ENCODE results near the gene EXOG.

EXOG gene

DNA sequence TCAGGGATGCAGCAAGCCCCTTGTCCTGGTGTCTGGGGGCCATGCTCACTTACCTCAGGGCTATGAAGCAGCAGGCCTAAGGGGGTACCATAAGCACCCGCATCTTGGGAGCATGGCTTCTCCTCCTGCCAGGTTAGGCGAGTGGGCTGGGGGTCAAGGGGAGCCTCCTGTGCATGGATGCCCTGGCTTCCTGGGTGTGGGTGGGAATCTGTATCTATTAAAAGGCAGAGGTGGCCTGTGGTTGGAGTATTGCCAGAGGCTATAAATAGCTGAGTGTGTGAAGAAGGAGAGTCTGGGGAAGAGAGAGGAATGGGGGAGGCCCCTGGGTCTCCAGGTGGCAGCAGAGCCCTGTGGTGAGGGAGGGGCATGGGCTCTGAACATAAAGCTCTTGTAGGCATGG is 22.9 kb upstream of the EXOG start:
- peak in 1 of 3 experiments; percentile 36 for DNase-seq

- DNase-seq, result no peak
Measured at GRCh38 chr3:38474928-38475605, 21.1 kb upstream of the EXOG start.

GRCh38 chr3:38475716-38476115 is 20.4 kb upstream of the EXOG start:
- no peak for DNase-seq

- no peak for DNase-seq
Measured at GRCh38 chr3:38476157-38476756, 19.9 kb upstream of the EXOG start.

DNA sequence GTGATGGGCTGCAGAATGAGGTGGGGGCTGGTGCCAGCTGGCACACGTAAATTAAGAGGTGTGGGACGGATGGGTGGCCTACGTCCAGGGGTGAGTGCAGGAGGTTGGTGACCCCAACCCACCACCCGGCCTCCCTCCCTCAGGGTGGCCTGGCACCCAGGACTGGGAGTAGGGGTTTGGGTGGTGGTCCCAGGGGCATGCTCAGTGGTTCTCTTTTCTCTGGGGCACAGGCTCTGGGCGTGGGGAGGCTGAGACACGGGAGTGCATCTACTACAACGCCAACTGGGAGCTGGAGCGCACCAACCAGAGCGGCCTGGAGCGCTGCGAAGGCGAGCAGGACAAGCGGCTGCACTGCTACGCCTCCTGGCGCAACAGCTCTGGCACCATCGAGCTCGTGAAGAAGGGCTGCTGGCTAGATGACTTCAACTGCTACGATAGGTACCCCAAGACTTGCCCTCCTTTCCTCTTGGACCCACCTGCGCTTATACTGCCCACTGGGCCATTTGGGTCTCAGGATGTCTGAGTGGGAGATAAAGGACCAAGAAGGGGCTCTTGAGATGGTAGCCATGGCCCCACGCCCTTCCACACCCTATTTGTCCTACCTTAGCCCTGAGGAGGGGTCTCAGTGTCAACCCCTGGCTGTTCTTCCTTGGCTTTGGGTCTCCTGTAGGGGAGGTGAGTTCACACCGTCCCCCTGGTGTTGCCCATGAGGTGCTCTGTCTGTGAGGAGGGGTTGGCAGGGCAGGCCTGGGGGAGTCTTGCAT is 18.9 kb upstream of the EXOG start:
- no peak for DNase-seq

DNA sequence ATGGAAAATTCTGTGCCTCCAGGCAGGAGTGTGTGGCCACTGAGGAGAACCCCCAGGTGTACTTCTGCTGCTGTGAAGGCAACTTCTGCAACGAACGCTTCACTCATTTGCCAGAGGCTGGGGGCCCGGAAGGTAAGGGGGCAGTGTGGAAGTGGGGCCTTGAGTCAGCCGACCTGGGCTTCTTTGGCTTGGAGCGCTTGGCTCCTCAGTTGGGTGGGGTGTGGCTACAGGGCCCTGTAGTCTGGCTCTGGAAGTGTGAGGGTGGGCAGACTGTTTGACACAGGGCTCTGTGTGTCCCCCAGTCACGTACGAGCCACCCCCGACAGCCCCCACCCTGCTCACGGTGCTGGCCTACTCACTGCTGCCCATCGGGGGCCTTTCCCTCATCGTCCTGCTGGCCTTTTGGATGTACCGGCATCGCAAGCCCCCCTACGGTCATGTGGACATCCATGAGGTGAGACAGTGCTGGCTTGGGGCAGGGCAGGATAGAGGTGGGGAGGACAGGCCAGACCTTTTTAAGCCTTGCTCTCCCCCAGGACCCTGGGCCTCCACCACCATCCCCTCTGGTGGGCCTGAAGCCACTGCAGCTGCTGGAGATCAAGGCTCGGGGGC is 18.2 kb upstream of the EXOG start:
- no peak for DNase-seq

GRCh38 chr3:38478901-38479300 is 17.2 kb upstream of the EXOG start:
- no peak for DNase-seq

DNA sequence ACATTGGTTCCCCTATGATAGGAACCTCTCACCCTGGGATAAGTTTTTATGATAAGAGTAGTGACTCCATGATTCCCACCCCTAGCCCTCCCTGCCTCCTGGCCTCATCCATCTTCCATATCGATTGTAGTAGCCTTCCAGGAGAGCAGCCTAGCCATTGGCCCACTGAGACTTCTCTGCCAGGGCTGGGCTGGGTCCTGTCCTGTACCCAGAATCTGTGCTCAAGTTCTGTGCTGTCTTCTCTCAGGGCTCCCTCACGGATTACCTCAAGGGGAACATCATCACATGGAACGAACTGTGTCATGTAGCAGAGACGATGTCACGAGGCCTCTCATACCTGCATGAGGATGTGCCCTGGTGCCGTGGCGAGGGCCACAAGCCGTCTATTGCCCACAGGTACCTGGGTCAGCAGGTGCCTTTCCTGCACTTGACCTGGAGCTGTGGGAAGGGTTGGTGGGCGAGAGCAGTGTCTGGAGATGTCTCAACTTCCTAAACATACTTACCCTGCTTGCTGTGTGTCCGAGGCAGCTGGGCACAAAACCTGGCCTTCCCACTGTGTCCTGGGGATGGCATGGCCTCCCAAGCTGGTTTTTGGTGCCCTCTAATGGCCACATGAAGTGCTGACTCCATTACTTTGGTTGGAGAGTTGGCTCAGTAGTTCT is 16.6 kb upstream of the EXOG start:
- peak; percentile 12 to 59 (median 19) for DNase-seq

DNA sequence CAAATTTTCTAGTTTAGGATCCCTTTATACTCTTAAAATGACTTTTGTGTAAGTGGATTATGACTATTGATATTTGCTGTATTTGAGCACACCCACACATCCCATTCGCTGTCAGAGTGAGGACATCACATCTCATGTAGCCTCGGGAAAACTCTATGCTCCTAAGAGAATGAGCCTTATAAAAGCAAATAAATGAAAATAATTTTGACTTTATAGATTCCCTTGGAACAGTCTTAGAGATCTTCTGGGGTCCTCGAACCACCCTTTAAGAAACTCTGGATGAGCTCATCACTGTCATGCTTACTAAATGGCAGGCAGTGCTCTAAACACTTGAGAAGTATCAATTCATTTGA is 16.1 kb upstream of the EXOG start:
- DNase-seq, result no peak

GRCh38 chr3:38480930-38481329 is 15.2 kb upstream of the EXOG start:
- no peak for DNase-seq

DNA sequence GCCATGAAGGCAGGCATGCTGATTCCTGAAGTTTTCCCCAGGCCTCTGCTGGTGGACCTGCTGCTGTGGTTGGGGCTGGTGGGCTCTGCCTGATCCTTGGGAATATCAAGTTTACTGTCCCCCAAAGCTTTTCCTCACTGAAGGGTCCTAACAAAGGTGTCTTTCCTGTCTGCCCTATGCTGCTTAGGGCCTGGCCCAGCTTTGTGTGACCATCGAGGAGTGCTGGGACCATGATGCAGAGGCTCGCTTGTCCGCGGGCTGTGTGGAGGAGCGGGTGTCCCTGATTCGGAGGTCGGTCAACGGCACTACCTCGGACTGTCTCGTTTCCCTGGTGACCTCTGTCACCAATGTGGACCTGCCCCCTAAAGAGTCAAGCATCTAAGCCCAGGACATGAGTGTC is 13.2 kb upstream of the EXOG start:
- DNase-seq, result no peak

GRCh38 chr3:38487323-38487722 is 8.8 kb upstream of the EXOG start:
- no peak for DNase-seq

- DNase-seq, result no peak
Measured at GRCh38 chr3:38488949-38489348, 7.2 kb upstream of the EXOG start.

- no peak for DNase-seq
Measured at GRCh38 chr3:38489766-38490165, 6.4 kb upstream of the EXOG start.

DNA sequence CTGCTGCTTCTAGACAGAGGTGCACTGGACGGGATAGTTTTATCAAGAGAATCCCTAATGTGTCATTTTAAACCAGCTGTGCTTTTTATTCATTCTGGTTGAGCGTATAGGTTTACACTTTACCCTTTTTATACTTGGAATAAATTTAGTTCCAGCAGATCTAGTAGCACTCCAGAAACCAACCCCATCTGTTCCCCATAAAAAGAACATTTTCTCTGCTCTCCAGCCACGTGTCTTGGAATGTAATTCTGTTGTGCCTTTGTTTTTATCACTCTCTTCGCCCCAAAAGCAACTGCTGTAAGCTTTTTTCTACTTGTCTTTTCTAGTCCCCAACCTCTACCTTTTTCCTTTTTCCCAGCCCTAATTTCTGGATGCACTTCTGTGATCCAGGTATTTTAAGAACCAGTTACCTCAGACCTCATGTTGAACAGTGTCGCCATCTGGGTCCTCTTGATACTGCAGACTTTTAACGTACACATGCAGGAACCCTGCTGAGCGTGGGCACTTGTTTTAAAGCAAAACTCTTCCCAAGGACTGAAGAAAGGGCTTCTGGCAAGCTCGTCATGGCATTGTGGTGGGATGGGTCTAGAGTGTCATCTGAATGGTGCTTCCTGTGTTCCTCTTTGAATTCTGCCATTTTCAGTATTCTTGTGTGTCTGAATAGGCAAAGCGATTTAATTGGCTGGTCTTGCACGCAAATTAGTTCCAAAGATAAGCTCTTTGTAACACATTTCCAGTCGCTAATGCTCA is 5.7 kb upstream of the EXOG start:
- DNase-seq, result no peak

GRCh38 chr3:38491215-38491614 is 4.9 kb upstream of the EXOG start:
- DNase-seq, result no peak

GRCh38 chr3:38493031-38493430 is 3.1 kb upstream of the EXOG start:
- DNase-seq, result no peak

DNA sequence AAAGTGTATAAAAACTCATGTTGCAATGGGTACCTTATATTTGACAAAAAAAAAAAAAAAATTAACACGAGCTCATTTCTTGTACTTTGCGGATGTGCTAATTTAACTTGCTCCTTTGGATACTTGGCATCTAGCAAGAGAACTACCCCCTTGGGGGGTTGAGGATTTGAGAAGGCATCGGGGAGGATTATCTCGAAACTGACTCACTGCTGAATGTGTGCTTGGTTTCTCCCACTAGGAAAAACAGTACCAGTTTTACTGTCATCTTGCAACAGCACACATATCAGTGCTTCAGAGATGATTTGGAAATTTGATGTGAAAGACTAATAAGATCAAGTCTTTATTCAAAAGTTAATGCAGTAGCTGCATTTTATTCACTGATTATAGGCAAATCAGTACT is 891 bp downstream of the EXOG start:
- peak in 2 of 3 experiments; percentile 16 to 56 for DNase-seq

DNA sequence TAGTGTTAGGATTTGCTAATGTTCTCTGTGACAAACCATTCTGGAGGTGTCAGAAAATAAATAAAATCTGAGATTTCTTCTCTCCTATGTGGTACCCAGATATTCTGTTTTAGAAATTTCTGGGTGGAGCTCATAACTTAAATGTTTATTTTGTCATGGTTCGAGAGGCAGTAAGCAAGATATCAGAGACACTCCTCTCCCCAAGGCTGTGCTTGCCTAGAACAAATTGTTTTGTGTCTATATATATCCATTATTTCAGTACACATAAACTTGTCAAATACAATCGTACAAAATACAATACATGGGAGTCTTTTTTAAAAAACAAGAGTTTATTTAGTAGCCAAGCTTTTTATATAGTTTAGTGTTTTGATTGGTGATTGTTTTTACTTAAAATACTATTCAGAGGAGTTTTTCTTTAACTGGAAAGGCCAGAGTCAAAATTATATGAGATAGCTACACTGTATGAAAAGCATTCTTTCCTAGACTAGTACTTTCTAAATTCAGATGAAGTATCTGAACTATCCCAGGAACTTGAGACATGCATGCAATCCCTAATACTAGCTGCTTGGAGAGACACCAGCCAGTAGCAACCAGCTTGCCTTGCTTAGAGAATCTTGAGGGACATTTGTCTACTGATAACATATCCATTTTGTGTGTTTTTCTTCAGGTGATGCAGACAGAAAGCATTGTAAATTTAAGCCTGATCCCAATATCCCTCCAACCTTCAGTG is 4.7 kb downstream of the EXOG start:
- no peak for DNase-seq

DNA sequence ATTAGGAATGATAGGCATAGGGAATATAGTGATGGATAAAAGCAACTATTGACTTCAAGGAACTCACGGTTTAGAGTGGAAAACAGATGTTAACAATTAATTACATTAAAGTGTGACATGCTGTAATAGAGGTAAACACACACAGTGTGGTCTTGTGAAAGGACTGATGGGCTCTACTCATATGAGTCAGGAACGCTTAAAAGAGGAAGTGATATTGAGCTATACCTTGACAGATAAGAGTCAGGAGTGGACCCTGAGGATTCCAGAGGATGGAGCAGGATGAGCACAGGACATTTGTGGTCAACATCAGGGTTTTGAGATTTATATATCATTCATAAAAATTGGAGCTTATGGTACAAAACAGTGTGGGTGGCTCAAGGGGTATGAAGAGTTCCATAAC is 11.0 kb downstream of the EXOG start:
- DNase-seq, result no peak

- no peak for DNase-seq
Measured at GRCh38 chr3:38509732-38510131, 13.6 kb downstream of the EXOG start.

- no peak for DNase-seq
Measured at GRCh38 chr3:38510631-38511030, 14.5 kb downstream of the EXOG start.
